Measurements from ENCODE around the gene AKNA.

DNA sequence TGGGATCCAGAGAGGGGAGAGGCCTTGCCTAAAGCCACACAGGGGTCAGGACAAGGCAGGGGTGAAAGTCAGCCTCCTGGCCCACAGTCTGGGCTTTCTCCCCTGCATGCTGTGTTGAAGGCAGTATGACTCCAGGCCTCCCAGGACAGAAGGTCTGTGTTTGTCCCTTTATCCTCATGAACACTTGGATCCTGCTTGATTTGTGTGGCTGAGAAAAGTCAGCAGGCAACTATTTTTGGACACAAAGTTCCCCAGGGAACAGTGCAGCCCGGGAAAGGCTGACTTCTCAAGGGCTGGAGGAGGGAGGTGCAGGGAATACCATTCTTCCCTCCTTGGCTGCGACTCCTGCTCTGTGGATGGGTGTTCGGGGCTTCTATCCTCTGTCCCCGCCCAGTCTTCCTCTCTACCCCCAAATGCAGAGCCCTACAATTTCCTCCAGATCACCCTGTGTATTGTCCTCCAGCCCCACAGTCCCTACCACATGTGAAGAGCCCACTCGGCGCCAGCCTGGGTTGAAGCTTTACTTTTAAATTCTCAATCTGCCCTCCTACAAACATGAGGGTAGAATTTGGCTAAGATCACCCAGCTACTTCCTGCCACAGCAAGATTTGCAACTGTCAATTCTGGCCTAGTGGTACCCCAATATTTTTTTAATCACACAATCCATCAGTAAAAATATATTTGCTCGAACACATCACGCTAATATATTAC, 4.1 kb downstream of the AKNA start:
- TF ChIP-seq, protein P1, sequence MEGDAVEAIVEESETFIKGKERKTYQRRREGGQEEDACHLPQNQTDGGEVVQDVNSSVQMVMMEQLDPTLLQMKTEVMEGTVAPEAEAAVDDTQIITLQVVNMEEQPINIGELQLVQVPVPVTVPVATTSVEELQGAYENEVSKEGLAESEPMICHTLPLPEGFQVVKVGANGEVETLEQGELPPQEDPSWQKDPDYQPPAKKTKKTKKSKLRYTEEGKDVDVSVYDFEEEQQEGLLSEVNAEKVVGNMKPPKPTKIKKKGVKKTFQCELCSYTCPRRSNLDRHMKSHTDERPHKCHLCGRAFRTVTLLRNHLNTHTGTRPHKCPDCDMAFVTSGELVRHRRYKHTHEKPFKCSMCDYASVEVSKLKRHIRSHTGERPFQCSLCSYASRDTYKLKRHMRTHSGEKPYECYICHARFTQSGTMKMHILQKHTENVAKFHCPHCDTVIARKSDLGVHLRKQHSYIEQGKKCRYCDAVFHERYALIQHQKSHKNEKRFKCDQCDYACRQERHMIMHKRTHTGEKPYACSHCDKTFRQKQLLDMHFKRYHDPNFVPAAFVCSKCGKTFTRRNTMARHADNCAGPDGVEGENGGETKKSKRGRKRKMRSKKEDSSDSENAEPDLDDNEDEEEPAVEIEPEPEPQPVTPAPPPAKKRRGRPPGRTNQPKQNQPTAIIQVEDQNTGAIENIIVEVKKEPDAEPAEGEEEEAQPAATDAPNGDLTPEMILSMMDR (conservative IDR thresholded peaks at IDR 0.05), result no peak
- no peak for TF ChIP-seq EZH2 (IDR thresholded peaks at IDR 0.05; ENCODE audit: low read depth)

Data from PC-9 (cell line).